H54 (cell line): ENCODE results near the gene PAX8.
"Not testable (repeated sequence)": the region's sequence is repeated elsewhere in the genome, so short reads cannot be mapped to it uniquely, and the experiment has no call there.

Experiments
- DNase-seq: peaks from one replicate; pipeline ENCODE4 v3.0.0; 2011; ENCODE audit warnings: low spot score, mixed read lengths; ENCODE audit not compliant: insufficient read length
- FAIRE-seq: peaks from 3 replicates; lab custom pipeline; 2011; peaks lifted over from hg19 to GRCh38; lab: Jason Lieb, UNC
- POLR2A ChIP-seq: IDR thresholded peaks from 2 replicates; pipeline ENCODE4 v1.6.1; 2011; ENCODE audit warnings: low read depth, mild to moderate bottlenecking, low read length

PAX8 gene

GRCh38 chr2:113242327-113242726 lies 36.4 kb downstream of the PAX8 start:
- DNase-seq, result no peak
- FAIRE-seq, result no peak
- no peak for TF ChIP-seq POLR2A

GRCh38 chr2:113240915-113241911 lies 37.5 kb downstream of the PAX8 start:
- DNase-seq (peak; percentile 99), FAIRE-seq (peak; percentile 95)
- TF ChIP-seq POLR2A, result peak; percentile 34; the same call in 1 of the 2 replicates

GRCh38 chr2:113240150-113240914 lies 38.4 kb downstream of the PAX8 start:
- peak; percentile 84 for DNase-seq
- no peak for FAIRE-seq
- TF ChIP-seq POLR2A, result no peak

- no peak for TF ChIP-seq POLR2A
- DNase-seq (no peak), FAIRE-seq (no peak)
Observed at GRCh38 chr2:113238871-113239839, 39.6 kb downstream of the PAX8 start.

- DNase-seq, result no peak
- no peak for TF ChIP-seq POLR2A
- FAIRE-seq, result no peak
Observed at GRCh38 chr2:113237604-113238160, 41.0 kb downstream of the PAX8 start.

- no peak for FAIRE-seq
- TF ChIP-seq POLR2A, result no peak
Observed at GRCh38 chr2:113236367-113237159, 42.2 kb downstream of the PAX8 start.

GRCh38 chr2:113235347-113236226 lies 43.1 kb downstream of the PAX8 start:
- not testable (repeated sequence) for FAIRE-seq, DNase-seq

More at GRCh38 chr2:113236367-113237159, 42.2 kb downstream of the PAX8 start:
- DNase-seq, result no peak

GRCh38 chr2:113234721-113235346 lies 43.9 kb downstream of the PAX8 start:
- no peak for DNase-seq
- no peak for TF ChIP-seq POLR2A
- no peak for FAIRE-seq

GRCh38 chr2:113233593-113234550 lies 44.8 kb downstream of the PAX8 start:
- TF ChIP-seq POLR2A, result no peak
- FAIRE-seq (no peak), DNase-seq (peak; percentile 55)

- FAIRE-seq, result no peak
- no peak for TF ChIP-seq POLR2A
- DNase-seq, result no peak
Observed at GRCh38 chr2:113232740-113233139, 46.0 kb downstream of the PAX8 start.
